SK-N-SH (cell line): ENCODE results near the gene CDH23. TPM values are rescaled to one million over a fixed set of nuclear protein-coding genes. Genes with fewer than 3 reads are reported as not detected.

Experiments used
- CTCF ChIA-PET: fragments of 300-600, 350-600 bp; formaldehyde crosslinking; extraction: SDS; loops from one replicate; lab custom pipeline; 2021; lab: Yijun Ruan, JAX
- POLR2A ChIA-PET: fragments of 350-600 bp; sonication (Branson Sonifier 250); formaldehyde crosslinking; extraction: SDS; loops from one replicate; lab custom pipeline; 2020; ENCODE audit warnings: antibody characterized with exemption, inconsistent platforms; lab: Yijun Ruan, JAX
- DNase-seq: peaks from one replicate; pipeline ENCODE4 v3.0.0; 2012
- H2AFZ ChIP-seq: fragments of 200-600 bp; sonication (generic); 2 replicates; pipeline ENCODE4 v1.8.1; 2016; ENCODE audit warnings: antibody characterized with exemption, mild to moderate bottlenecking, low read depth
- H3F3A ChIP-seq: fragments of 200-600 bp; sonication (generic); replicated peaks from 2 replicates; pipeline ENCODE3; 2016; ENCODE audit warnings: antibody characterized with exemption, mild to moderate bottlenecking; ENCODE audit not compliant: insufficient read depth
- H3K27ac ChIP-seq, 2 experiments: fragments of 200-500 bp in 1 of 2; fragments of 200-600 bp in 1 of 2; sonication (Bioruptor generic) in 1 of 2; sonication (generic), shearing (Covaris generic) in 1 of 2; 2 replicates each; pipeline versions ENCODE4 v1.5.1 to v1.6.1; 2014 to 2016; ENCODE audit warnings: low read depth in 2 of 2, inconsistent platforms in 1 of 2, low read length in 1 of 2, mild to moderate bottlenecking in 1 of 2, mixed read lengths in 1 of 2
- H3K27me3 ChIP-seq: fragments of 200-600 bp; sonication (generic), shearing (Covaris generic); 2 replicates; pipeline ENCODE4 v1.6.1; 2016; ENCODE audit warnings: mixed run types; ENCODE audit not compliant: insufficient read depth
- H3K36me3 ChIP-seq, 2 experiments: fragments of 200-500 bp in 1 of 2; fragments of 200-600 bp in 1 of 2; sonication (Bioruptor generic) in 1 of 2; sonication (generic) in 1 of 2; replicated peaks in 1 of 2; 2 replicates each; pipeline versions ENCODE3 to v1.5.1; 2014 to 2016; ENCODE audit warnings: low read length in 1 of 2, mild to moderate bottlenecking in 1 of 2; ENCODE audit not compliant: insufficient read depth in 2 of 2, control insufficient read depth in 1 of 2
- H3K4me1 ChIP-seq, 2 experiments: fragments of 200-500 bp in 1 of 2; fragments of 200-600 bp in 1 of 2; sonication (Bioruptor generic) in 1 of 2; sonication (generic), shearing (Covaris generic) in 1 of 2; 2 replicates each; pipeline versions ENCODE4 v1.5.1 to v1.6.1; 2014 to 2016; ENCODE audit warnings: low read depth in 1 of 2, low read length in 1 of 2, mixed run types in 1 of 2; ENCODE audit not compliant: insufficient read depth in 2 of 2, control insufficient read depth in 1 of 2
- H3K4me2 ChIP-seq: fragments of 200-600 bp; sonication (generic), shearing (Covaris generic); 2 replicates; pipeline ENCODE4 v1.6.1; 2017; ENCODE audit warnings: mixed run types
- H3K4me3 ChIP-seq, 2 experiments: fragments of 200-500 bp in 1 of 2; fragments of 200-600 bp in 1 of 2; sonication (Bioruptor generic) in 1 of 2; sonication (generic), shearing (Covaris generic) in 1 of 2; 2 replicates each; pipeline versions ENCODE4 v1.5.1 to v1.8.1; 2014 to 2016; ENCODE audit warnings: low read depth in 2 of 2, inconsistent platforms in 1 of 2, low read length in 1 of 2, mild to moderate bottlenecking in 1 of 2, mixed read lengths in 1 of 2, moderate library complexity in 1 of 2
- H3K79me2 ChIP-seq: fragments of 200-600 bp; sonication (generic); 2 replicates; pipeline ENCODE4 v1.8.1; 2017; ENCODE audit warnings: mild to moderate bottlenecking; ENCODE audit not compliant: insufficient read depth
- H3K9ac ChIP-seq: fragments of 200-600 bp; sonication (generic); 2 replicates; pipeline ENCODE4 v1.6.1; 2017; ENCODE audit warnings: mixed run types
- H3K9me2 ChIP-seq: fragments of 200-600 bp; sonication (generic); 2 replicates; pipeline ENCODE4 v1.6.1; 2017; ENCODE audit warnings: mixed run types
- H3K9me3 ChIP-seq: fragments of 200-600 bp; sonication (generic); 2 replicates; pipeline ENCODE4 v1.6.1; 2017; ENCODE audit warnings: mixed run types, mild to moderate bottlenecking, moderate library complexity
- H4K20me1 ChIP-seq: fragments of 200-600 bp; sonication (generic); 2 replicates; pipeline ENCODE4 v1.6.1; 2017; ENCODE audit warnings: mild to moderate bottlenecking, mixed run types; ENCODE audit not compliant: insufficient read depth
- ELF1 ChIP-seq: IDR thresholded peaks from 2 replicates; pipeline ENCODE4 v1.4.0; 2012
- EP300 ChIP-seq, 2 experiments: IDR thresholded peaks; 2 replicates each; pipeline versions ENCODE4 v1.4.0 to v1.6.1; 2012; ENCODE audit warnings: borderline replicate concordance in 1 of 2, low read depth in 1 of 2, low read length in 1 of 2
- FOXJ3 ChIP-seq: sonication (generic); formaldehyde crosslinking; IDR thresholded peaks from 2 replicates; pipeline ENCODE4 v1.5.1; 2020; ENCODE audit warnings: mild to moderate bottlenecking, missing genetic modification reagents
- JUND ChIP-seq: IDR thresholded peaks from 2 replicates; pipeline ENCODE4 v1.4.0; 2012
- MEF2A ChIP-seq: IDR thresholded peaks from 2 replicates; pipeline ENCODE4 v1.4.0; 2012; ENCODE audit warnings: low read depth, borderline replicate concordance
- MXI1 ChIP-seq: IDR thresholded peaks from 2 replicates; pipeline ENCODE4 v1.6.1; 2012; ENCODE audit warnings: mild to moderate bottlenecking, low read depth, low read length, improper control_type of control experiment
- NFIC ChIP-seq: IDR thresholded peaks from 2 replicates; pipeline ENCODE4 v1.4.0; 2012; ENCODE audit warnings: borderline replicate concordance
- RAD21 ChIP-seq: IDR thresholded peaks from 2 replicates; pipeline ENCODE4 v1.6.1; 2012; ENCODE audit warnings: mild to moderate bottlenecking, low read length
- RCOR1 ChIP-seq: fragments of 150-350 bp; IDR thresholded peaks from 2 replicates; pipeline ENCODE4 v1.6.1; 2017; ENCODE audit warnings: antibody characterized with exemption, low read length
- REST ChIP-seq: IDR thresholded peaks from 2 replicates; pipeline ENCODE4 v1.6.1; 2012; ENCODE audit warnings: mild to moderate bottlenecking, low read depth, low read length, moderate library complexity
- USF2 ChIP-seq: fragments of 150-350 bp; IDR thresholded peaks from 2 replicates; pipeline ENCODE4 v1.6.1; 2017; ENCODE audit warnings: antibody characterized with exemption, low read length, low read depth, borderline replicate concordance
- WGBS: methylation state at CpG from one replicate; pipeline ENCODE4 v1.1.6; 2017; ENCODE audit warnings: low lambda C conversion rate; 5-methylcytosine and 5-hydroxymethylcytosine counted together
- polyA plus RNA-seq, 3 experiments: library from polyadenylated mRNA; depleted of rRNA; stranded (reverse); fragments of >200 nt; gene quantifications; 2 replicates each; pipeline ENCODE4 v1.2.3, GENCODE V29; 2012

Gene CDH23
- polyA plus RNA-seq, 1 of the 3 experiments (the other 2 are of a cell fraction) = 0.03 TPM

DNA sequence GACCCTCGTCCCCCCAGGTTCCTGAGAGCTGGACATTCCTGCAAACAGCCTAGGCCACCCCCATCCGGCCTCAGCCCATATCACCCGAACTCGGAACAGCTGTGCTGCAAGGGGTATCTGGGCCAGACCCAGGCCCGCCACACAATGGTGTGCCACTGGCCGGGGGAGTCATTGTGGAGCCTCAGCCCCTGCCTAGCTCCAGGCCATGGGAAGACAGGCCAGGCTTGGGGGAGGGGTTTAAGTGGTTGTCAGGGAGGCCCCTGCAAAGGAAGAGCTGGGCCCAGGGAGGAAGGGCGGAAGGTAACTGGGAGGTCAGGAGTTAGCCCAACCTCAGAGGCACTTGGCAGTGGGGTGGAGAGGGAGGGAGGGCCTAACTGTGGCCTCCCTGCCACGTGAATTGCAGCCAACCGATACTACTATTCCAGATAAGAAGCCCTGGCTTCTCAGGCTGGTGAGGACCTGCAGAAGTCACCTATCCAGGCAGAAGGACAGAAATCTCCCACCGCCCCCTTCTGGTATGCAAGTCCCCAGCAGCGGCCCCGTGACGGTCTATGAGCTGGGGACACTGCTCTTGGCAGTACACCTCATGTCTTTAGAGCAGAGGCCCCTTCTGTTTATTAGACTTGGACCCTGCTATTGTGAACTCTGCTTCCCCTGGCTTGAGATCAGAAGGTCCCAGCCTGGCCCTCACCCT is 349.8 kb downstream of the CDH23 start:
- peaks cover 0 to 20% of the 10 kb centered on the region in 2 experiments; a peak in 1 of 4 replicates for H3K4me1 ChIP-seq
- no peaks in the 10 kb centered on the region for H3K9me3 ChIP-seq
- POLR2A ChIA-PET = no interaction called here
- no peak overlapping the region for H3K9ac ChIP-seq
- H3K27ac ChIP-seq = no peak overlapping the region; a peak in 1 of 4 replicates
- 92% methylated on average over 11 of the region's 13 CpGs for WGBS
- CTCF ChIA-PET = interaction anchor here (0.7 to 1.7 kb wide), 8 partner anchors 8 to 138 kb away, joined by 3 to 8 read pairs (median 3); partner anchors contain the start of gene VSIR
- TF ChIP-seq ELF1 (no peak), REST (no peak), USF2 (no peak)
- no peak overlapping the region for H3K4me2 ChIP-seq
- no peaks in the 10 kb centered on the region for H3F3A ChIP-seq
- no peaks in the 10 kb centered on the region for H3K27me3 ChIP-seq
- DNase-seq = peak; percentile 51
- H2AFZ ChIP-seq = no peak overlapping the region
- H3K4me3 ChIP-seq = no peak overlapping the region
- H3K9me2 ChIP-seq = no peaks in the 10 kb centered on the region
- no peaks in the 10 kb centered on the region for H3K36me3 ChIP-seq
- no peaks in the 10 kb centered on the region for H3K79me2 ChIP-seq
- no peaks in the 10 kb centered on the region for H4K20me1 ChIP-seq

GRCh38 chr10:71747039-71747531 is 350.4 kb downstream of the CDH23 start:
- no peaks in the 10 kb centered on the region for H3F3A ChIP-seq
- 86% methylated on average over 2 of the region's 2 CpGs for WGBS
- H3K27me3 ChIP-seq = no peaks in the 10 kb centered on the region
- no peak overlapping the region for H3K4me2 ChIP-seq
- H3K9ac ChIP-seq = no peak overlapping the region
- H3K9me3 ChIP-seq = no peaks in the 10 kb centered on the region
- no peak for DNase-seq
- CTCF ChIA-PET = interaction anchor here (0.9 to 1.4 kb wide), 5 partner anchors 8 to 138 kb away, joined by 3 to 4 read pairs (median 3); no protein-coding TSS in a partner anchor
- H3K36me3 ChIP-seq = no peaks in the 10 kb centered on the region
- H2AFZ ChIP-seq = no peak overlapping the region
- H3K4me3 ChIP-seq = no peak overlapping the region
- no peaks in the 10 kb centered on the region for H3K79me2 ChIP-seq
- no peaks in the 10 kb centered on the region for H4K20me1 ChIP-seq
- POLR2A ChIA-PET = no interaction called here
- TF ChIP-seq NFIC (no peak), MXI1 (no peak), JUND (no peak), EP300 (IDR thresholded peaks at IDR 0.05; ENCODE audit: borderline replicate concordance in 1 of 2, low read depth in 1 of 2, low read length in 1 of 2) (no peak), RCOR1 (no peak), FOXJ3 (CRISPR knock-in tag) (no peak), RAD21 (no peak), MEF2A (no peak)
- TF ChIP-seq, all 33 proteins: peak for 0
- Histone ChIP-seq H3K27ac (no peak overlapping the region), H3K4me1 (peaks cover 0 to 20% of the 10 kb centered on the region in 2 experiments; a peak in 1 of 4 replicates), H3K9me2 (no peaks in the 10 kb centered on the region)
